K562 (cell line): ENCODE data around the gene RASEF. TPM values are rescaled to one million over a fixed set of nuclear protein-coding genes. Genes with fewer than 3 reads are reported as not detected.
A peak's percentile ranks its signal among the peaks of the same experiment; 100 is the strongest.

Source experiments
- BHLHE40 ChIP-seq: IDR thresholded peaks from 2 replicates; pipeline ENCODE4 v1.6.1; 2011; ENCODE audit warnings: low read length, improper control_type of control experiment
- MAFF ChIP-seq: IDR thresholded peaks from 2 replicates; pipeline ENCODE4 v1.6.1; 2012; ENCODE audit warnings: low read length, improper control_type of control experiment
- MAFG ChIP-seq: fragments of 450-650 bp; conservative IDR thresholded peaks from 2 replicates; pipeline ENCODE4 v1.6.1; 2016; ENCODE audit warnings: missing genetic modification characterization, missing compliant biosample characterization
- MCM3 ChIP-seq: fragments of 450-650 bp; IDR thresholded peaks from 2 replicates; pipeline ENCODE4 v1.6.1; 2016
- MEF2D ChIP-seq: conservative IDR thresholded peaks from 2 replicates; pipeline ENCODE4 v1.6.1; 2016; ENCODE audit warnings: low read depth, missing genetic modification characterization, missing compliant biosample characterization
- NONO ChIP-seq, 2 experiments: fragments of 200-400 bp in 1 of 2; fragments of 450-650 bp in 1 of 2; formaldehyde crosslinking in 1 of 2; IDR thresholded peaks; 2 replicates each; pipeline ENCODE4 v1.6.1; 2017; ENCODE audit warnings: low read depth in 2 of 2, mild to moderate bottlenecking in 2 of 2, moderate library complexity in 2 of 2, low read length in 1 of 2
- PHF21A ChIP-seq: fragments of 450-650 bp; IDR thresholded peaks from 2 replicates; pipeline ENCODE4 v1.6.1; 2017; ENCODE audit warnings: low read depth, borderline replicate concordance
- polyA plus RNA-seq, 8 experiments: library from polyadenylated mRNA; depleted of rRNA in 4 of 8; stranded (reverse) in 5 of 8; unstranded in 3 of 8; fragments of >200 nt; fragmentation: Nextera tagmentation in 2 of 8; fragmentation: Illumina TruSeq in 1 of 8; extraction: Ambion mirVana in 2 of 8; extraction: Trizol in 1 of 8; gene quantifications; 2 replicates each; pipeline versions ENCODE4 v1.2.1 to v1.2.3, GENCODE V29; 2011 to 2014; ENCODE audit warnings: inconsistent platforms in 1 of 8, missing spikeins in 1 of 8
- total RNA-seq, 7 experiments: library from RNA; depleted of rRNA in 6 of 7; stranded (reverse); fragments of >200 nt in 6 of 7; fragmentation: Illumina TruSeq in 2 of 7; extraction: Trizol in 2 of 7; gene quantifications; 2 replicates each; pipeline versions ENCODE4 v1.2.1 to v1.2.3, GENCODE V29; 2011 to 2021; ENCODE audit warnings: low replicate concordance in 1 of 7
- TF ChIP-seq, protein P1 (sequence below): fragments of 200-600 bp; sonication (generic); IDR thresholded peaks from one replicate; pipeline ENCODE4 v1.6.1; 2012; ENCODE audit warnings: mild to moderate bottlenecking, low read depth, low read length, inconsistent platforms
- TF ChIP-seq, protein P2 (sequence below): fragments of 250-450 bp; sonication (Bioruptor Pico); IDR thresholded peaks from 2 replicates; pipeline ENCODE4 v1.4.0; 2020; ENCODE audit warnings: mild to moderate bottlenecking, moderate library complexity
- TF ChIP-seq, protein P3 (sequence below): sonication (generic); formaldehyde crosslinking; IDR thresholded peaks from 2 replicates; pipeline ENCODE4 v1.9.0; 2022; ENCODE audit warnings: mild to moderate bottlenecking, missing genetic modification reagents
- TF ChIP-seq, protein P4 (sequence below): fragments of 450-650 bp; IDR thresholded peaks from 2 replicates; pipeline ENCODE4 v1.6.1; 2016; ENCODE audit warnings: missing biosample characterization, missing genetic modification characterization
- TF ChIP-seq, protein P5 (sequence below): sonication (generic); formaldehyde crosslinking; IDR thresholded peaks from 2 replicates; pipeline ENCODE4 v1.9.0; 2022; ENCODE audit warnings: mild to moderate bottlenecking, missing genetic modification reagents

Gene RASEF
- total and polyA plus RNA-seq, 9 of the 15 experiments (the other 6 are each of a cell fraction or from before 2014, with no cell fraction given) = 0.01 to 0.18 (median 0.11) TPM; not detected in 4

DNA sequence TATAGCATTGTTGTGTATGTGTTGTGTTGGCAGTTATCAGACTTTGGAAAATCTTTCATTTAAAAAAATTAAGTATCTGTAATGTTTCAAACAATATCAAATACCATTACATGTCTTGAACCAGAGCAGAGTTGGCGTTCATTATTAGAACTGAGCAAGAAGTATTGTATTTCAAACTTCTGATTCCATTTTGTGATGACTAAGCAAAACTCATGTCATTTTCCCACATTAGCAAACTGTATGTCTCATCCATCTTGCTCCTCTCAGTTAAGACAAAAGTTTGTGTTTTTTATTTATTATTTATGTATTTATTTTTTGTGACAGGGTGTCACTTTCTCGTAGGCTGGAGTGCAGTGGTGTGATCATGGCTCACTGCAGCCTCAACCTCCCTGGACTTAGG, 4.6 kb upstream of the RASEF start (continued):
- TF ChIP-seq, protein P1, sequence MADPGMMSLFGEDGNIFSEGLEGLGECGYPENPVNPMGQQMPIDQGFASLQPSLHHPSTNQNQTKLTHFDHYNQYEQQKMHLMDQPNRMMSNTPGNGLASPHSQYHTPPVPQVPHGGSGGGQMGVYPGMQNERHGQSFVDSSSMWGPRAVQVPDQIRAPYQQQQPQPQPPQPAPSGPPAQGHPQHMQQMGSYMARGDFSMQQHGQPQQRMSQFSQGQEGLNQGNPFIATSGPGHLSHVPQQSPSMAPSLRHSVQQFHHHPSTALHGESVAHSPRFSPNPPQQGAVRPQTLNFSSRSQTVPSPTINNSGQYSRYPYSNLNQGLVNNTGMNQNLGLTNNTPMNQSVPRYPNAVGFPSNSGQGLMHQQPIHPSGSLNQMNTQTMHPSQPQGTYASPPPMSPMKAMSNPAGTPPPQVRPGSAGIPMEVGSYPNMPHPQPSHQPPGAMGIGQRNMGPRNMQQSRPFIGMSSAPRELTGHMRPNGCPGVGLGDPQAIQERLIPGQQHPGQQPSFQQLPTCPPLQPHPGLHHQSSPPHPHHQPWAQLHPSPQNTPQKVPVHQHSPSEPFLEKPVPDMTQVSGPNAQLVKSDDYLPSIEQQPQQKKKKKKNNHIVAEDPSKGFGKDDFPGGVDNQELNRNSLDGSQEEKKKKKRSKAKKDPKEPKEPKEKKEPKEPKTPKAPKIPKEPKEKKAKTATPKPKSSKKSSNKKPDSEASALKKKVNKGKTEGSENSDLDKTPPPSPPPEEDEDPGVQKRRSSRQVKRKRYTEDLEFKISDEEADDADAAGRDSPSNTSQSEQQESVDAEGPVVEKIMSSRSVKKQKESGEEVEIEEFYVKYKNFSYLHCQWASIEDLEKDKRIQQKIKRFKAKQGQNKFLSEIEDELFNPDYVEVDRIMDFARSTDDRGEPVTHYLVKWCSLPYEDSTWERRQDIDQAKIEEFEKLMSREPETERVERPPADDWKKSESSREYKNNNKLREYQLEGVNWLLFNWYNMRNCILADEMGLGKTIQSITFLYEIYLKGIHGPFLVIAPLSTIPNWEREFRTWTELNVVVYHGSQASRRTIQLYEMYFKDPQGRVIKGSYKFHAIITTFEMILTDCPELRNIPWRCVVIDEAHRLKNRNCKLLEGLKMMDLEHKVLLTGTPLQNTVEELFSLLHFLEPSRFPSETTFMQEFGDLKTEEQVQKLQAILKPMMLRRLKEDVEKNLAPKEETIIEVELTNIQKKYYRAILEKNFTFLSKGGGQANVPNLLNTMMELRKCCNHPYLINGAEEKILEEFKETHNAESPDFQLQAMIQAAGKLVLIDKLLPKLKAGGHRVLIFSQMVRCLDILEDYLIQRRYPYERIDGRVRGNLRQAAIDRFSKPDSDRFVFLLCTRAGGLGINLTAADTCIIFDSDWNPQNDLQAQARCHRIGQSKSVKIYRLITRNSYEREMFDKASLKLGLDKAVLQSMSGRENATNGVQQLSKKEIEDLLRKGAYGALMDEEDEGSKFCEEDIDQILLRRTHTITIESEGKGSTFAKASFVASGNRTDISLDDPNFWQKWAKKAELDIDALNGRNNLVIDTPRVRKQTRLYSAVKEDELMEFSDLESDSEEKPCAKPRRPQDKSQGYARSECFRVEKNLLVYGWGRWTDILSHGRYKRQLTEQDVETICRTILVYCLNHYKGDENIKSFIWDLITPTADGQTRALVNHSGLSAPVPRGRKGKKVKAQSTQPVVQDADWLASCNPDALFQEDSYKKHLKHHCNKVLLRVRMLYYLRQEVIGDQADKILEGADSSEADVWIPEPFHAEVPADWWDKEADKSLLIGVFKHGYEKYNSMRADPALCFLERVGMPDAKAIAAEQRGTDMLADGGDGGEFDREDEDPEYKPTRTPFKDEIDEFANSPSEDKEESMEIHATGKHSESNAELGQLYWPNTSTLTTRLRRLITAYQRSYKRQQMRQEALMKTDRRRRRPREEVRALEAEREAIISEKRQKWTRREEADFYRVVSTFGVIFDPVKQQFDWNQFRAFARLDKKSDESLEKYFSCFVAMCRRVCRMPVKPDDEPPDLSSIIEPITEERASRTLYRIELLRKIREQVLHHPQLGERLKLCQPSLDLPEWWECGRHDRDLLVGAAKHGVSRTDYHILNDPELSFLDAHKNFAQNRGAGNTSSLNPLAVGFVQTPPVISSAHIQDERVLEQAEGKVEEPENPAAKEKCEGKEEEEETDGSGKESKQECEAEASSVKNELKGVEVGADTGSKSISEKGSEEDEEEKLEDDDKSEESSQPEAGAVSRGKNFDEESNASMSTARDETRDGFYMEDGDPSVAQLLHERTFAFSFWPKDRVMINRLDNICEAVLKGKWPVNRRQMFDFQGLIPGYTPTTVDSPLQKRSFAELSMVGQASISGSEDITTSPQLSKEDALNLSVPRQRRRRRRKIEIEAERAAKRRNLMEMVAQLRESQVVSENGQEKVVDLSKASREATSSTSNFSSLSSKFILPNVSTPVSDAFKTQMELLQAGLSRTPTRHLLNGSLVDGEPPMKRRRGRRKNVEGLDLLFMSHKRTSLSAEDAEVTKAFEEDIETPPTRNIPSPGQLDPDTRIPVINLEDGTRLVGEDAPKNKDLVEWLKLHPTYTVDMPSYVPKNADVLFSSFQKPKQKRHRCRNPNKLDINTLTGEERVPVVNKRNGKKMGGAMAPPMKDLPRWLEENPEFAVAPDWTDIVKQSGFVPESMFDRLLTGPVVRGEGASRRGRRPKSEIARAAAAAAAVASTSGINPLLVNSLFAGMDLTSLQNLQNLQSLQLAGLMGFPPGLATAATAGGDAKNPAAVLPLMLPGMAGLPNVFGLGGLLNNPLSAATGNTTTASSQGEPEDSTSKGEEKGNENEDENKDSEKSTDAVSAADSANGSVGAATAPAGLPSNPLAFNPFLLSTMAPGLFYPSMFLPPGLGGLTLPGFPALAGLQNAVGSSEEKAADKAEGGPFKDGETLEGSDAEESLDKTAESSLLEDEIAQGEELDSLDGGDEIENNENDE = no peak
- peak; percentile 49; the same call in 1 of the 2 replicates for TF ChIP-seq MAFF
- TF ChIP-seq, protein P2, sequence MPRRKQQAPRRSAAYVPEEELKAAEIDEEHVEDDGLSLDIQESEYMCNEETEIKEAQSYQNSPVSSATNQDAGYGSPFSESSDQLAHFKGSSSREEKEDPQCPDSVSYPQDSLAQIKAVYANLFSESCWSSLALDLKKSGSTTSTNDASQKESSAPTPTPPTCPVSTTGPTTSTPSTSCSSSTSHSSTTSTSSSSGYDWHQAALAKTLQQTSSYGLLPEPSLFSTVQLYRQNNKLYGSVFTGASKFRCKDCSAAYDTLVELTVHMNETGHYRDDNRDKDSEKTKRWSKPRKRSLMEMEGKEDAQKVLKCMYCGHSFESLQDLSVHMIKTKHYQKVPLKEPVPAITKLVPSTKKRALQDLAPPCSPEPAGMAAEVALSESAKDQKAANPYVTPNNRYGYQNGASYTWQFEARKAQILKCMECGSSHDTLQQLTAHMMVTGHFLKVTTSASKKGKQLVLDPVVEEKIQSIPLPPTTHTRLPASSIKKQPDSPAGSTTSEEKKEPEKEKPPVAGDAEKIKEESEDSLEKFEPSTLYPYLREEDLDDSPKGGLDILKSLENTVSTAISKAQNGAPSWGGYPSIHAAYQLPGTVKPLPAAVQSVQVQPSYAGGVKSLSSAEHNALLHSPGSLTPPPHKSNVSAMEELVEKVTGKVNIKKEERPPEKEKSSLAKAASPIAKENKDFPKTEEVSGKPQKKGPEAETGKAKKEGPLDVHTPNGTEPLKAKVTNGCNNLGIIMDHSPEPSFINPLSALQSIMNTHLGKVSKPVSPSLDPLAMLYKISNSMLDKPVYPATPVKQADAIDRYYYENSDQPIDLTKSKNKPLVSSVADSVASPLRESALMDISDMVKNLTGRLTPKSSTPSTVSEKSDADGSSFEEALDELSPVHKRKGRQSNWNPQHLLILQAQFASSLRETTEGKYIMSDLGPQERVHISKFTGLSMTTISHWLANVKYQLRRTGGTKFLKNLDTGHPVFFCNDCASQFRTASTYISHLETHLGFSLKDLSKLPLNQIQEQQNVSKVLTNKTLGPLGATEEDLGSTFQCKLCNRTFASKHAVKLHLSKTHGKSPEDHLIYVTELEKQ (CRISPR knock-in tag) = no peak
- TF ChIP-seq, protein P3, sequence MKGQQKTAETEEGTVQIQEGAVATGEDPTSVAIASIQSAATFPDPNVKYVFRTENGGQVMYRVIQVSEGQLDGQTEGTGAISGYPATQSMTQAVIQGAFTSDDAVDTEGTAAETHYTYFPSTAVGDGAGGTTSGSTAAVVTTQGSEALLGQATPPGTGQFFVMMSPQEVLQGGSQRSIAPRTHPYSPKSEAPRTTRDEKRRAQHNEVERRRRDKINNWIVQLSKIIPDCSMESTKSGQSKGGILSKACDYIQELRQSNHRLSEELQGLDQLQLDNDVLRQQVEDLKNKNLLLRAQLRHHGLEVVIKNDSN = no peak
- TF ChIP-seq MEF2D (tag) = no peak
- TF ChIP-seq, protein P4, sequence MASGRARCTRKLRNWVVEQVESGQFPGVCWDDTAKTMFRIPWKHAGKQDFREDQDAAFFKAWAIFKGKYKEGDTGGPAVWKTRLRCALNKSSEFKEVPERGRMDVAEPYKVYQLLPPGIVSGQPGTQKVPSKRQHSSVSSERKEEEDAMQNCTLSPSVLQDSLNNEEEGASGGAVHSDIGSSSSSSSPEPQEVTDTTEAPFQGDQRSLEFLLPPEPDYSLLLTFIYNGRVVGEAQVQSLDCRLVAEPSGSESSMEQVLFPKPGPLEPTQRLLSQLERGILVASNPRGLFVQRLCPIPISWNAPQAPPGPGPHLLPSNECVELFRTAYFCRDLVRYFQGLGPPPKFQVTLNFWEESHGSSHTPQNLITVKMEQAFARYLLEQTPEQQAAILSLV (tag) = no peak
- TF ChIP-seq BHLHE40 = no peak
- TF ChIP-seq, protein P5, sequence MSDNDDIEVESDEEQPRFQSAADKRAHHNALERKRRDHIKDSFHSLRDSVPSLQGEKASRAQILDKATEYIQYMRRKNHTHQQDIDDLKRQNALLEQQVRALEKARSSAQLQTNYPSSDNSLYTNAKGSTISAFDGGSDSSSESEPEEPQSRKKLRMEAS (CRISPR knock-in tag) = no peak
- peak; percentile 51 for TF ChIP-seq MAFG (tag)
- no peak for TF ChIP-seq MCM3
- no peak for TF ChIP-seq NONO (IDR thresholded peaks at IDR 0.05; ENCODE audit: low read depth in 2 of 2, low read length in 1 of 2)
- no peak for TF ChIP-seq PHF21A
